ENCODE results near the gene HM13. TPM values are rescaled to one million over a fixed set of nuclear protein-coding genes. Genes with fewer than 3 reads are reported as not detected.

Gene HM13
- total and polyA plus RNA-seq, 9 of the 15 experiments (the other 6 are each of a cell fraction or from before 2014, with no cell fraction given): 7.7 to 136 (median 74.5) TPM

DNA sequence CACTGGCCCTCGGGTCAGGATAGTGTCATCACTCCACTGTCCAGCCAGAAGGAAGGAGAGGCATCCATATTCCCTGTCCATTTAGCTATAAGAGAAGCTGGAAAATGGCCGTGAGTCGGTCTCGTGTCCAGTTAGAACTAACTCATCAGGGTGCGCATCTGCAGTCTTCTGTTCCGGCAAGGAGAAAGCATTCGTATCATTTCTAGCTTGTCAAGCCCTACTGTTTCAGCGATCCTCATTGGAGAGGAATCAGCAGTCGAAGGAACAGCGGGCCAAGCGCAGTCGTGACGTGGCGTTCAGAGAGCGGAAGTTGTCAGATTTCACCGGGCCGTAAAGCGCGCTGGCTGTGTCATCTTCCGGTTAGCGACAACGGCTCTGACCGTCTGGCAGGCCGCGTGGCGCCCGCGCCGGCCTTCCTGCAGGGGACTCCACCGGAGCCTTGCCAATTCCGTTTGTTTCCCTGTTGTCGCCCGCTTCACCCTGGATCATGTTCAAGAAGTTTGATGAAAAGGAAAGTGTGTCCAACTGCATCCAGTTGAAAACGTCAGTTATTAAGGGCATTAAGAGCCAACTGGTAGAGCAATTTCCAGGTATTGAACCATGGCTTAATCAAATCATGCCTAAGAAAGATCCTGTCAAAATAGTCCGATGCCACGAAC lies 32.9 kb downstream of the HM13 start (continued):
- TF ChIP-seq BRCA1 (IDR thresholded peaks at IDR 0.05) (no peak), BRCA1 (CRISPR knock-in tag; IDR thresholded peaks at IDR 0.05) (no peak), POLR2AphosphoS5 (IDR thresholded peaks at IDR 0.05; ENCODE audit: control insufficient read depth, insufficient read depth, low read depth, low read length) (peak; percentile 62), LCOR (CRISPR knock-in tag; IDR thresholded peaks at IDR 0.05) (no peak)
- TF ChIP-seq, protein P1, sequence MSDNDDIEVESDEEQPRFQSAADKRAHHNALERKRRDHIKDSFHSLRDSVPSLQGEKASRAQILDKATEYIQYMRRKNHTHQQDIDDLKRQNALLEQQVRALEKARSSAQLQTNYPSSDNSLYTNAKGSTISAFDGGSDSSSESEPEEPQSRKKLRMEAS (CRISPR knock-in tag; IDR thresholded peaks at IDR 0.05): peak; percentile 67

DNA sequence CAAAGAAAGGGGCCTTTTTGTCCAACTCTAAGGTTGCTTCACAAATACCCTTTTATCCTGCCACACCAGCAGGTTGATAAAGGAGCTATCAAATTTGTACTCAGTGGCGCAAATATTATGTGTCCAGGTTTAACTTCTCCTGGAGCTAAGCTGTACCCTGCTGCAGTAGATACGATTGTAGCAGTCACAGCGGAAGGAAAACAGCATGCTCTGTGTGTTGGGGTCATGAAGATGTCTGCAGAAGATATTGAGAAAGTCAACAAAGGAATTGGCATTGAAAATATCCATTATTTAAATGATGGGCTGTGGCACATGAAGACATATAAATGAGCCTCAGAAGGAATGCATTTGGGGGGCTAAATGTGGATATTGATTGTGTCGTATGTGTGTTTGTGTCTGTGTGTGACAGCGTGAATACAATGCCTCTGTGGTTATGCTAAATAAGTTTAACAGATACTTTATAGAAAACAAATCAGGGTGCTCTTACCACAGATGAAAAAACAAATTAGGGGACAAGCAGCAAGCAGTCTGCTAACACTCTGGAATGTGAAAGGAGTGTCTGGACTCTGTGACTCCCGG lies 33.6 kb downstream of the HM13 start:
- peak; percentile 11 for FAIRE-seq
- H3K4me2 ChIP-seq (ENCODE audit: insufficient read depth, low read length): peak overlapping the region; percentile 86
- POLR2A ChIA-PET: interaction anchor here (0.7 to 1.7 kb wide), 5 partner anchors 9 to 58 kb away, joined by 3 to 6 read pairs (median 4); partner anchors contain the start of gene ID1
- DNase-seq (ENCODE audit: extremely low read depth in 1 of 4, low spot score in 3 of 4): no peak
- peaks cover 88% of the 10 kb centered on the region; the same call in 2 of the 3 replicates for H3K36me3 ChIP-seq (ENCODE audit: control insufficient read depth, insufficient read depth, low read length)
- no peak for ATAC-seq
- no peaks in the 10 kb centered on the region for H3K27me3 ChIP-seq (ENCODE audit: control insufficient read depth in 2 of 2, insufficient read depth in 2 of 2, low read length in 2 of 2)
- intact Hi-C loops (cut with micrococcal nuclease): no loop called here
- H2AFZ ChIP-seq (ENCODE audit: low read depth, low read length): no peak overlapping the region
- peaks cover 2% of the 10 kb centered on the region for H3K9me1 ChIP-seq (ENCODE audit: control insufficient read depth, insufficient read depth, low read length)
- in situ Hi-C loops (cut with MboI): no loop called here
- peaks cover under 1 to 14% of the 10 kb centered on the region in 2 experiments; a peak in 4 of 5 replicates for H3K4me1 ChIP-seq (replicated peaks in 1 of 2; ENCODE audit: control insufficient read depth in 2 of 2, insufficient read depth in 2 of 2, low read length in 2 of 2)
- H3K27ac ChIP-seq (ENCODE audit: extremely low read depth, low read depth, low read length): peak overlapping the region; percentile 95
- peak overlapping the region; percentile 44 for H3K4me3 ChIP-seq
- H4K20me1 ChIP-seq (replicated peaks; ENCODE audit: control insufficient read depth, insufficient read depth, low read length): peaks cover 3% of the 10 kb centered on the region
- 63% methylated on average over 6 of the region's 6 CpGs for WGBS (ENCODE audit: insufficient coverage, low coverage, missing lambda C conversion rate)
- peak overlapping the region; percentile 79 to 81 for H3K9ac ChIP-seq (ENCODE audit: insufficient read depth in 1 of 2, low read depth in 2 of 2, low read length in 2 of 2)
- CTCF ChIA-PET (ENCODE audit: low intra/inter-chr PET ratio): no interaction called here
- no peaks in the 10 kb centered on the region for H3K9me3 ChIP-seq (replicated peaks; ENCODE audit: control insufficient read depth, insufficient read depth, low read depth, low read length)
- H3K79me2 ChIP-seq (ENCODE audit: control insufficient read depth, insufficient read depth, low read length): peaks cover 38% of the 10 kb centered on the region
- BruUV-seq (replicated peaks): TSS peak; percentile 53
- no peak for TF ChIP-seq DNMT1 (IDR thresholded peaks at IDR 0.05)
- TF ChIP-seq, protein P2, sequence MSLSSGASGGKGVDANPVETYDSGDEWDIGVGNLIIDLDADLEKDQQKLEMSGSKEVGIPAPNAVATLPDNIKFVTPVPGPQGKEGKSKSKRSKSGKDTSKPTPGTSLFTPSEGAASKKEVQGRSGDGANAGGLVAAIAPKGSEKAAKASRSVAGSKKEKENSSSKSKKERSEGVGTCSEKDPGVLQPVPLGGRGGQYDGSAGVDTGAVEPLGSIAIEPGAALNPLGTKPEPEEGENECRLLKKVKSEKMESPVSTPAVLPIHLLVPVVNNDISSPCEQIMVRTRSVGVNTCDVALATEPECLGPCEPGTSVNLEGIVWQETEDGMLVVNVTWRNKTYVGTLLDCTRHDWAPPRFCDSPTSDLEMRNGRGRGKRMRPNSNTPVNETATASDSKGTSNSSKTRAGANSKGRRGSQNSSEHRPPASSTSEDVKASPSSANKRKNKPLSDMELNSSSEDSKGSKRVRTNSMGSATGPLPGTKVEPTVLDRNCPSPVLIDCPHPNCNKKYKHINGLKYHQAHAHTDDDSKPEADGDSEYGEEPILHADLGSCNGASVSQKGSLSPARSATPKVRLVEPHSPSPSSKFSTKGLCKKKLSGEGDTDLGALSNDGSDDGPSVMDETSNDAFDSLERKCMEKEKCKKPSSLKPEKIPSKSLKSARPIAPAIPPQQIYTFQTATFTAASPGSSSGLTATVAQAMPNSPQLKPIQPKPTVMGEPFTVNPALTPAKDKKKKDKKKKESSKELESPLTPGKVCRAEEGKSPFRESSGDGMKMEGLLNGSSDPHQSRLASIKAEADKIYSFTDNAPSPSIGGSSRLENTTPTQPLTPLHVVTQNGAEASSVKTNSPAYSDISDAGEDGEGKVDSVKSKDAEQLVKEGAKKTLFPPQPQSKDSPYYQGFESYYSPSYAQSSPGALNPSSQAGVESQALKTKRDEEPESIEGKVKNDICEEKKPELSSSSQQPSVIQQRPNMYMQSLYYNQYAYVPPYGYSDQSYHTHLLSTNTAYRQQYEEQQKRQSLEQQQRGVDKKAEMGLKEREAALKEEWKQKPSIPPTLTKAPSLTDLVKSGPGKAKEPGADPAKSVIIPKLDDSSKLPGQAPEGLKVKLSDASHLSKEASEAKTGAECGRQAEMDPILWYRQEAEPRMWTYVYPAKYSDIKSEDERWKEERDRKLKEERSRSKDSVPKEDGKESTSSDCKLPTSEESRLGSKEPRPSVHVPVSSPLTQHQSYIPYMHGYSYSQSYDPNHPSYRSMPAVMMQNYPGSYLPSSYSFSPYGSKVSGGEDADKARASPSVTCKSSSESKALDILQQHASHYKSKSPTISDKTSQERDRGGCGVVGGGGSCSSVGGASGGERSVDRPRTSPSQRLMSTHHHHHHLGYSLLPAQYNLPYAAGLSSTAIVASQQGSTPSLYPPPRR (CRISPR knock-in tag; IDR thresholded peaks at IDR 0.05; ENCODE audit: borderline replicate concordance): no peak
- TF ChIP-seq MECOM (CRISPR knock-in tag; IDR thresholded peaks at IDR 0.05): no peak
- TF ChIP-seq MYBL2 (IDR thresholded peaks at IDR 0.05; ENCODE audit: low read depth): no peak
- TF ChIP-seq MYBL2 (CRISPR knock-in tag; IDR thresholded peaks at IDR 0.05; ENCODE audit: borderline replicate concordance): no peak
- no peak for TF ChIP-seq ZNF165 (CRISPR knock-in tag; IDR thresholded peaks at IDR 0.05; ENCODE audit: borderline replicate concordance)
- TF ChIP-seq FOXA3 (CRISPR knock-in tag; conservative IDR thresholded peaks at IDR 0.05 in 1 of 2, IDR thresholded peaks at IDR 0.05 in 1 of 2): 0 out of 4 replicates have a peak, but pooled peaks of 1 of the 2 experiments have one; percentile 5
- 0 out of 2 replicates have a peak, but pooled peaks have one; percentile 28 for TF ChIP-seq NCOR1 (IDR thresholded peaks at IDR 0.05)
- peak; percentile 62 for TF ChIP-seq NR2C1 (IDR thresholded peaks at IDR 0.05)
- TF ChIP-seq NR2C1 (tag; IDR thresholded peaks at IDR 0.05): peak; percentile 34; the same call in 1 of the 2 replicates
- TF ChIP-seq HNRNPUL1 (IDR thresholded peaks at IDR 0.05; ENCODE audit: low read length): no peak
